Measurements from ENCODE around the gene GPR62.

The GPR62 gene

DNA sequence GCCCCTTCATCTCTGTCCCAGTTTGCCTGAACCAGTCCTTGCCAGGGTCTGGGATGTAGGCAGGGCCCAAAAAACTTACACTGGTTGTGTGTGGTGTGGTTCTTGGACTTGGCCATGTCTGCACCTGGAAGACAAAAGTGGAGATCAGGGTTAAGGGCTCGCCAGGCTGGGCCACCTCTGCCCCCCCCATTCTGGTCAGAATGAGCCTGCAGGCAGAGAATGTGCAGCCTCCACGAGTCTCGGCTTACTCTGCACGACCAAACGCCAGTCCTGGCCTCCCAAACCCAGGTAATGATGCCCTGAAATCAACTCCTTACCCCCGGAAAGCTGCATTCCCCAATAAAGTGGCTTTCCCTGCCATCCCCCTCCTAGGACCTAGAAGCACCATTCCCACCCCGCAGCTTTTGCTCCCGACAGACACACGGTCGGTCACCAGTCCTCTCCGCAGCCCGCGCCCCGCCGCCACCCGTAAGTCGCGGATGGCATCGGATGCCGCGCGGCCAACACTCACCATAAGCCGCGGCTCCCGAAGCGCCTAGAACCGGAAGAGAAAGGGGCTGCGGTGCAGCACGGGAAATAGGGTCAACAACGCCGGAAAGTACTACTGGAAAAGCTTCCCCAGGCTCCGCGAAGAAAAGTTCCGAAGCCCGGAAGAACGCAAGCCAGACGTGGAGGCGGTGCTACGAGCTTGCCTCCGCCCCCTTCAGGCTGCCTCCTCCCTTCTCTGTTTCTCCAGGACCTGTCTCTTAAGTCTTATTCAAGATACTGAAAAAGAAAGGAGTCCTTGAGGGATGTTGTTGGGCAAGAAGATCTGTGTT is 40.4 kb downstream of the GPR62 start, which contains the start of gene RPL29:
Gene RPL29 (minus strand): TSS at position 550 of the 818 bp plus-strand sequence. CDS start 434 bp downstream, at position 116.
- peak; percentile 72 for DNase-seq

DNA sequence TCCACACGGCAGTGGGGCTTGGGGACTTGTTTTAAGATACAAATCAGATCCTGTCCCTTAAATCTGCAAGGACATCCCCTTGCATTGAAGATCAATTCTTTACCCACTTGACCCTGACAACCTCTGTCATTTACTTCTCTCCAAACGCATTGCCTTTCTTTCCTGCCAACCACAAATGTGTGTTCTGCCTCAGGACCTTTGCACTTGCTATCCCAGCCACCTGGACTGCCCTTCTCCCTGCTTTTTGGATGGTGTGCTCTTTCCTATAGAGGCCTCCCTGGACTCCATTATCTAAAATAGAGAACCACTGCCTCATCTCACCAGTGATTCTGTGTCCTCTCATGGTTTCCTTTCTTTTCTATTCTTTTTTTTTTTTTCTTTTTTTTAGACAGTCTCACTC is 42.0 kb downstream of the GPR62 start:
- DNase-seq = no peak

DNA sequence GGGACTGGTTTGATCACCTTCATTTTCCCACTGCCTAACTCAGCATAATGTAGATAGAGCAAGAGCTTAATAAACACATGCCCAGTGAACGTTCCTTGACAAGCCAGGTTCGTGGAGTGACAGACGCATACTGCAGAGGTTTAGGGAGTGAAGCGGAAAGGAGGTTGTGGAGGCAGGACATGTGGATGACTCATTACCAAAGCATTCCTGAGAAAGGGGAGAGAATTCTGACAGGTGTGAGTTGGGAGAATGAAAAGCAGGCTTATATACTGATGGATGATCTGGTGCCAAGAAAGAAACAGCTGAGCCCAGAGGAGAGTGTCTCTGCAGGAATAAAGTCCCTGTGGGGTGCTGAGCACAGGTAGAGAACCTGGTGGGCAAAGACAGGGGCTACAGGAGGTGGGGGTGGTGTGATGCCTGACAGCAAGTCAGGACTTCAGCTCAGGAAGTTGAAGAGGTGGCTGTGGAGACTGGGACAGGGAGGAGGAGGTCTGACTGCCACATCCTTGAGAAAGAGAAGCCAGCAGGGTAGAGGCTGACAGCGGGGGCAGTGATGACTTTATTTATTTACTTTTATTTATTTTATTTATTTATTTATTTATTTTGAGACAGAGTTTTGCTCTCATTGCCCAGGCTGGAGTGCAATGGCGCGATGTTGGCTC is 42.9 kb downstream of the GPR62 start:
- DNase-seq = no peak

DNA sequence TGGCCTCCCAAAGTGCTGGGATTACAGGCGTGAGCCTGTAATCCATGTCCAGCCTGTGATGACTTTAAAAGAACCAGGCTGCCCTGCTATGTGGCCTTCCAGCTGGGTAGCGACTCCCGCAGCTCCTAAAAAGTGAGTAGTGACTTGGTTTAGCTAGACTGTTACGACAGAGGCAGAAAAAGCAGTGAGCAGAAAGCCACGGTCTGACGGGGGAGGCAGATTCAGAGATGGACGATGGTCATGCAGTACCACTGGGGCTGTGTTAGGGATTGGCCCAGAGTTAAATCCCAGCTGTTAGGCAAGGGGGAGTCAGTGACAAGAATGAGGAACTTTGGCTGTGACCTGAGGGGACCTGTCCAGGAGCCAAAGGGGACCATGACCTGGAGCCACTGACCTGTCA is 43.6 kb downstream of the GPR62 start:
- DNase-seq = no peak

DNA sequence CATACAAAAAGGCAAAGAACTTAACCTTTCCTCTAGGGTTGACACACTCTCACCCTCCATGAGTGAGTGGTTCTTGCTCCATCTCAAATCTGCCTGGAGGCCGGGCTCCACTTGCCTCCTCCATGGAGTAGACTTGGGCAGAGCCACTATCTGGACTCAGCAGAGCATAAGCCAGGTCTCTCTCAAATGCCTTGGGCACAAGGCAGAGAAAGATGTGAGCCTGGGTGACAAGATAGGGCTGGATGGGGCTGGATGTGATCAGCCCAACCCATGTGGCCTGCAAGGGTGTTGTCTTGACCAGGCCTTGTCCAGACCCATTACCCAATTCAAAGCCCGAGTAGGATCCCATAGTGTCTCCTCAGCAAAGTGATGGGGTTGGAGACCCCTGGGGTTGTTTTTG is 44.7 kb downstream of the GPR62 start:
- DNase-seq = no peak

DNA sequence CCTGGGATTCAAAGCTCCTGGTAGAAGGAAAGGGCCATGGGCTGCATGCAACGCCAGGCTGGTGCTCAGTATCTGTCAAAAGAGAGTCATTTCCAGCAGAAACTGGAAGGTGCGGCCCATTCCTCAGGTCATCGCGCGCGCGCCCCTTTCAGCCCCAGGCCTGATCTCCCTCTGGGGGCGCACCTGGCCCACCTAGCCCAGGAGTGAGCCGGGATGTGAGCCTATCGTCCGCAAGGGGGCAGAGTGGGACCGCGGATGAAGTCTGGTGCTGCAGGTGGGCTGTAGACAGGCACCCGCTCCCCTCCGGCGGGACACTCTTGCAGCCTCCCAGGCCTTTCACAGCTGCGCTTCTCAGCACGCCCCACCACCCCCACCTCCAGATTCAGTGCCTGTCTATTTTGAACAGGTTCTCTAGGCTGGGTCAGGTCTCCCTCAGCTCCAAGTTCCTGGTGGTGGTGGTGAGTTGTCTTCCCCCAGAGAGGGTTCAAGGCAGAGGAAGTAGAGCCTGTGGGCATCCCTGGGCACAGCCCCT is 46.3 kb downstream of the GPR62 start:
- peak; percentile 53 for DNase-seq

DNA sequence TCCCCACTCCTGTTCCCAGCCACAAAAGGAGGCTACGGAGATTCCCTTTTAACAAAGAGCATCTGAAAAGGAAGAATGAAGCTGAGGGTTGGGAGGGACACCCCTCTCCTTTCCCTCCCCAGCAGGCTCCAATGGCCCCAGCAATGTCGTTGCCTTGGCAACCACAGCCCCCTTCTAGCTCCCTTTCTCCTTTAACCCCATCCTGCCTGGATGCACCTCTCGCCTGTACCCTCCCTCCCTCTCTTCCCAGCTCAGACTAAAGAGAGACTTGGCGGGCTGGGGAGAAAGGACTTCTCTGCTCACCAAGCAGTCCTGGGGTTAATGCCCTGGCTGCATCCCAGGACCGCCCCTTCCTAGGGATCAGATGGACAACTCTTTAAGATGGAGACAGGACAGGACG is 47.6 kb downstream of the GPR62 start:
- no peak for DNase-seq

DNA sequence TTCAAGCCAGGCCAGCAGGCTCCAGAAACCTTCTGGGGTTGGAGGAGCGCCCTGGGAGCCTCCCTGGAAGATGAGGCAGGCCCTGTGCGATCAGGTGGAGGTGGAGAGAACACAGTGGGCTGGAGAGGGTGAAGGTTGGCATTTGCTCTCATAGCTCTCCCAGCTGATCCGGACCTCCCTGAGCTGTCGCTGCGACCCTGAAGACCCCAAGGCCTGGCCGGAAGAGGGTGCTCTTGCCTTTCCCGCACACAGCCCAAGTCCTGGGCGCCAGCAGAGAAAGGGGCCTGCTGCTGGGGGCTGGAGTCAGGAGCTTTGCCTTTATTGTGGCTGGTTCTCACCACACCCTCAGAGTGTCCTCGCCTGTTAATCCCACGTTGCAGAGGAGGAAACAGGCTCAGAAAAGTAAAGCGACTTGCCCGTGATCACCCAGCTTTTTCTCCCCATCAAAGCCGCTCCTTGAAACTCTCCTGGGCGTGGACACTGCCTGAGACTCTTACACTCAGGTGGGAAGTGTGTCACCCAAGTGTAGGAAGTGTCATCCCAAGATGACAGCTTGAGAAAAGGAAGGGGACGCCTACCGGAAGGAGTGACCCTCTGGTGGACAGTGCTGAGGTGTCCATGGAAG is 49.1 kb downstream of the GPR62 start:
- no peak for DNase-seq

DNA sequence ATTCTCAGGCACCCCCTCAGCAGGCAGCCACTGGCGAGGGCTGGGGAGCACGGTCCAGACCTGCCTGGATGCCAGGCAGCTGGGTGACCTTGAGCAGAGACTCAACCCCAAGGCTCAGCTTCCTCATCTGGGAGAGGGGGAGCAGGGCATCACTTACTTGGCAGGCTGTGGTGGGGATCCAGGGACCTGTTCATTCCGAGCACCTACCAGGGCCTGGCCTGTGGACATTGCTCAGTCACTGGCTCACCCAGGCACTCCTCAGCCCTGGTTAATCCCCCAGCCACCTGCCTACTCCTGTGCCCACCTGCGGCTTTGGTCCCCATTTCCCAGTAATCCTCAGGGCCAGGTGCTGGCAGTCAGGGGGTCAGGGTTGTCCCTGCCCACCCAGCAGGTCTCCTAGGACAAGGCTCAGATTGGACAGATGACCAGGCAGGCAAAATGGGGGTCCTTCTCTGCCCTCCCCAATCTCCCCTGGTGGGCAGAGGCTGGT is 49.8 kb downstream of the GPR62 start:
- DNase-seq = no peak

DNA sequence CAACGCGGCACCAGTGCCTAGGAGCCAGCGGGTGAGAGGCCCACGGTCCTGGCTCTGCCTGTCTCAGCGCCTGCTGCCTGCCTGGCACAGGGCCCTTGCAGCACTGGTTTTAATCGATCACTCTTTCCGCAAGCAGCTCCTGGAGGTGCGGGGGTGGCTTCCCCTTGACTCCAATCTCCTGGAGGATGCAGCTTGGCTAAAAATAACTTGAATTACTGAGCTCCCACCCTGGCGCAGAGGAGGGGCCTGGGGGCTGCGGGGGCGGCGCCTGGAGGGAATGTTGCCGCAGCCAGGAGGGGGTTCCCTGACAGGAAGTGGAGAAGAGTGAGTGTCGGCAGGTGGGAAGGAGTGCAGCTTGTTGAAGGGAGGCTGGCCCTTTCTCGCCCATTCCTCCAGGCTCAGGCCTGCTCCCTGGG is 50.4 kb downstream of the GPR62 start:
- DNase-seq = peak; percentile 6

DNA sequence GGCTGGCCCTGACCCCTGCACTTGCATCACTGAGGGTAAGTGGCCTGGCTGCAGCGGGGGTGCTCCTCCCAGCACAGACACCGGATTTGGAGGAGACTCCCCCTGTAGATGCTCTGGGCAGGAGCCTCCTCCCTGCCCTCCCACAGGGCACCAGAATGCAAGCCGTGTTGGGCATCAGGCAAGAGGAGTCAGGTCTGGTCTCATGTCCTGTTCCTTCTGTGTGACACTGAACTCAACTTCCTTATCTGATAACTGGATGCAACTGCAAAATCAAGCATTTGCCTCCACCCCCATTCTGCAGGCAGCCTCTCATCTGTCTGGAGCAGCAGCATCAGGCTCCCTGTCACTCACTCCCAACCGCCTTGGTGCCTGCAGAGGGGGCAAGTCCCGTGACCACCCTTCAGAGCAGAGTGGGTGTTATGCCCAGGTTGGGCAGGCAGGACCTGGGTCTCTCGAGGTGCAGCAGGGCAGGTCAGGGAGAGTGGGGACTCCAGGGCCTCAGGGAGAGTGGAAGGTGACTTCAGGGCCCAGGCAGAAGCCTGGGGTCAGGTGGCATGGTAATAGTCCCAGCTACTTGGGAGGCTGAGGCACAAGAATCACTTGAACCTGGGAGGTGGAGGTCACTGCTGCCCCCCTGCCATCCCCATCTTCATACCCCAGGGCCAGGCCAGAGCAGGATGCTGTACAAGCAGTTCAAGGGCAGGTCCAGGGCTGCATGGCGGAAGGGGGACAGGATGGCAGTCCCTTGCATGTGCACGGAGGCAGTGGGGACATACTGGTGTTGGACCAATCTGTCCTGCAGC is 51.0 kb downstream of the GPR62 start:
- DNase-seq = no peak

DNA sequence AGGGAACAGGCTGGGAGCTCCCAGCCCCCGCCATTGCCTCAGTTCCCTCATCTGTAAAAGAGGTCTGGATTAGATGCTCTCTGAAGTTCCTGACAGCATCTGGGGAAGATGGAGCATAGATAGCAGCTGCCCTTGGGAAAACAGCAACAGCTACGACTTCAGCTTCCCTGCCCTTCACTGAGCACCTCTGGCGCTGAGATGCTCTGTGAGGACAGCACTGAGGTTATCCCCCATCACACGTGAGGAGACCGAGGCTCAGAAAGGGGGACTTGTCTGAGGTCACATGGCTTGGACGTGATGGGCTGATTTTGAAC is 51.6 kb downstream of the GPR62 start:
- no peak for DNase-seq
